CD4-positive, alpha-beta T cell treated with Interleukin-2 at 100 ng/mL for 4 hours (primary cell): ENCODE measurements around the gene RPL4.
"Not testable (repeated sequence)": the region's sequence is repeated elsewhere in the genome, so short reads cannot be mapped to it uniquely, and the experiment has no call there.

ENCODE experiments used
- DNase-seq: peaks from one replicate; pipeline ENCODE4 v3.0.0-alpha.2; 2020; ENCODE audit warnings: low spot score

Gene RPL4

DNA sequence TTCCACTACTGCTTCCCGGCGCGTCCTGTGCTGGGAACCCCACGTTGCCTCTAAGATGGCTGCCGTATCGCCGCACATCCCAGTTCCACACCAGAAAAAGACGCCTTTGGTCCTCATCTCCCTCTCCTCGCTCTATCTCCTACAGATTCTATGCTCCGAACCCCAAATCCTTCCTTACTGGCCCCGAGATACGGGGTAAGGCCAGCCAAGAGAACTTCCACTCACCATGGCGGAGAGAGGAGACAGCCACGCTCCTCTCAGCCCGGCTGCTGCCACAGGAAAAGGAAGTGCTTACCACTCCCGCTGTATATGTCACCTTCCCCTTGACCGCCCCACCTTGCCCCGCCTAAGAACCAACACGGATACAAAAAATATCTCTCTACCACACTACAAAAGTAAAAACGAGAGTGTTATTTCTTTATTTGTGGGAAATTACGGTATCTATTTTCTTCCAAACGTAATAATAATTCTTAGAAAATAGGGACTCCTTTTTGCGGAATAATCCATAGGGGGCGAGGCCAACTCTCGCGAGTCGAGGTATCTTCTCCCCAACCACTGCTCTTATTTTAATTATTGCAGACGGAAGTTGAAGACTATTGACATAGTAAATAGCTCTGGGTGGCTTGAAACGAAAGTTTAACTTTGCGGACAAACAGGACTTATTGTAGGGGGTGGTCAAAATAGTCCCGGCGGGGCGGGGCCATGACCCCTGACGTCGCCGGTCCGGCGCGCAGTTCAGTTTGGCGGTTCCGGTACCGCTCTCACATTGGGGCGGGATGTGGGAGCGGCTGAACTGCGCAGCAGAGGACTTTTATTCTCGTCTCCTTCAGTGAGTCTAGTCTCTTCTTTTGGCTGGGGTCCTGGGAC, at the start of gene RPL4, which contains the start of gene ZWILCH:
Gene RPL4, minus strand, starts transcription at position 293 of the 867 bp plus-strand sequence. Its CDS starts 65 bp downstream, at position 228.
Gene ZWILCH, plus strand, starts transcription at position 764 of the 867 bp plus-strand sequence. Its CDS starts 13 bp downstream, at position 777.
- DNase-seq, result peak; percentile 85

- DNase-seq, result no peak
Measured at GRCh38 chr15:66545255-66545654, 40.6 kb upstream of the RPL4 start.

GRCh38 chr15:66542896-66543295, 38.2 kb upstream of the RPL4 start:
- DNase-seq, result no peak

GRCh38 chr15:66535056-66535455, 30.4 kb upstream of the RPL4 start:
- DNase-seq, result no peak

DNA sequence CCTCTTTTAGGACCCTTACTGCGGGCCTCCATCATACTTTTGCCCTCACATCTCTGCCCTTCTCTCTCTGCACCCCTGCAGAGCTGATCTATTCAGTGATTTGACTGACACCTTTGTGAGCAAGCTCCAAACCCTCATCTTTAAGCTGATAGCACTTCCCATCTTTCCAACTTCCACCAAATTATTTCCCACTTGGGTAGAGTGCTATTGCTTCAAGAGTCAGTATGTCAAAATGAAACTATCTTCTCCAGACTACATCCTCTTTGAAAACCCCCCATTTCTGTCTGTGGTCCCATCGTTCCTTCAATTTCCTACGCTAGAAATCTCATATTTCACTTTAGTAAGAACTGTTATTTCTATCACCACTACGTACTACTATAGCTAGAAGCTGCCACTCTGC, 20.2 kb upstream of the RPL4 start:
- no peak for DNase-seq

GRCh38 chr15:66523926-66524325, 19.3 kb upstream of the RPL4 start:
- DNase-seq, result no peak

- DNase-seq, result no peak
Measured at GRCh38 chr15:66515901-66516322, 11.3 kb upstream of the RPL4 start.

- DNase-seq, result no peak
Measured at GRCh38 chr15:66514586-66514985, 9.9 kb upstream of the RPL4 start.

- DNase-seq, result no peak
Measured at GRCh38 chr15:66508293-66508883, 3.7 kb upstream of the RPL4 start.

GRCh38 chr15:66505818-66506217, 1.2 kb upstream of the RPL4 start:
- DNase-seq, result no peak

DNA sequence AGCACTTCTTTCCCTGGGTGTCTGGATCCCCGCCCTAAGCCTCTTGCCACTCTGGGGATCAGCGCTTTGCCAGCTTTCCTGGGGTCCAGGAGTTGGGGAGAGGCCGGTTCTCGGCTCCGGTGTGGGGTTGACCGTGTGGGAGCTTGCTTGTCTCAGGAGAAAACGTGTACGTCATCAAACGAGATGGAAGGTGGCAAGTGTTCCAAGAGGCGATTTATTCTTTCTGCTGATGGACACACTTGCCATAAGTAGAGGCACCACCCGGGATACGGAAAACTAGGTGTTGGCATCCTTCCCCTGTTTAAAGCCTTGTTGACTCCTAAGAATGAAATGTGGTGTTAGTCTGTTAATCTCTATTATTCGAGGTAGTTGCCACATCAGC, 766 bp upstream of the RPL4 start:
- no peak for DNase-seq

DNA sequence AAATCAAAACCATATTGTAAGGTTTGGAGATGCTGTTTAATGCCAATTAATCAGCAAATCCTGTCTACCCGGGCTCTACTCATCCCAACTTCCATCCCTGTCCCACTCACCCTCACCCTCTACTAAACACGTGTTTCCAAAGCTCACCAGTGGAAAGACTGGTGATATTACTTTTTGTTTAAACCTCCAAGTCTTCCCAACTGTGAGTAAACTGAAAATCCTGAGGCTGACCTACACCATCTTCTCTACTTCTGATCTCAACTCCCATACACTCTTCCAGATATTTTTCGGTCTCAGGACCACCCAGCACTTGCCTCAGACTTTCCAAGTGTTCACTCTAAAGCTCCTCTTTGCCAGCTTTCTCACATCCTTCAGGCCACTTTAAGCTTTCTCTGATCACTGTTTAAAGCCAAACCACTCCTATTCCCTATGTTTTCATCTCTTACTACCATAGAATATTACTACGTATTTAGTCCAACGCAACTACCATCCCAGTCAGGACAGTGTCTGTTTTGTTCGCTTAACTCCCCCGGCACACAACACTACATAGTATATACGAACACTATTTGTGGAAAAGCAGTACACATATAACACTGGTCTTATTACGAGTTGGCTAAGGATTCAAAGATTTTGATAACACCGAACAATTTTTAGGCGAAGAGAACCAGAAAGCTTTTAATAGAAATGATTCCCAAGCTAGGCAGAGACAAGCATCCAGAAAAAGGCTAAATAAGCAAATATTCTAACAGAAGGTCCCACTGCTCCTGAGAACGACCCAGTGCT, 684 bp downstream of the RPL4 start:
- DNase-seq, result no peak

GRCh38 chr15:66503041-66503648, 1.5 kb downstream of the RPL4 start:
- not testable (repeated sequence) for DNase-seq

- DNase-seq, result no peak
Measured at GRCh38 chr15:66502491-66502890, 2.2 kb downstream of the RPL4 start.

- DNase-seq, result not testable (repeated sequence)
Measured at GRCh38 chr15:66500346-66500745, 4.3 kb downstream of the RPL4 start.

- peak; percentile 51 for DNase-seq
Measured at GRCh38 chr15:66498501-66499386, 5.9 kb downstream of the RPL4 start.

- DNase-seq, result peak; percentile 96
Measured at GRCh38 chr15:66497502-66498455, 6.9 kb downstream of the RPL4 start, which contains the start of gene SNAPC5. Gene SNAPC5, minus strand, starts transcription at chr15:66497762. Its CDS starts 31 bp downstream, at chr15:66497731.

GRCh38 chr15:66496951-66497501, 7.6 kb downstream of the RPL4 start:
- no peak for DNase-seq

GRCh38 chr15:66494262-66494661, 10.4 kb downstream of the RPL4 start:
- no peak for DNase-seq
